DMS153 treated with DMSO at 0.1 percent for 48 hours (cell line): ENCODE measurements around the gene PYGB.
A peak's percentile ranks its signal among the peaks of the same experiment; 100 is the strongest.

Experiments
- DNase-seq: peaks from one replicate; lab custom pipeline; 2025; ENCODE audit not compliant: unreplicated experiment; lab: John Stamatoyannopoulos, UW

PYGB gene

DNA sequence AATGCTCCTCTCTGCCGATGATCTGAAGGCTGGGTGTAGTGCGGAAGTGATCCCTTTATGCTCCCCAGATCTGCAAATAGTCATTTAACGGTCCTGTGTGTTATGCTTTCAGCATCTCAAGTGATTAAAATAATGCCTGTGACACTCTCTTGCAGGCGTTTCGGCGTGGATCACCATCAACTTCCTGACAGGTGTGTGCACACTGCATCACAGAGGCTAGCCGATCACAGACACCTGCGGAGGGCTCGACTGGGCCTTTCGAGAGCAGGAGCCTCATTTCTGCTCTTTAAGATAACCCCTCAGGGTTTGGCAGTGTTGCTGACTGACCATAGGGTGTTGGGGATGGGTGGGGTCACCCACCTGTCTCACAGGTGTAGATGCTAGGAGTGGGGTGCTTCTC is 32.4 kb upstream of the PYGB start:
- no peak for DNase-seq

DNA sequence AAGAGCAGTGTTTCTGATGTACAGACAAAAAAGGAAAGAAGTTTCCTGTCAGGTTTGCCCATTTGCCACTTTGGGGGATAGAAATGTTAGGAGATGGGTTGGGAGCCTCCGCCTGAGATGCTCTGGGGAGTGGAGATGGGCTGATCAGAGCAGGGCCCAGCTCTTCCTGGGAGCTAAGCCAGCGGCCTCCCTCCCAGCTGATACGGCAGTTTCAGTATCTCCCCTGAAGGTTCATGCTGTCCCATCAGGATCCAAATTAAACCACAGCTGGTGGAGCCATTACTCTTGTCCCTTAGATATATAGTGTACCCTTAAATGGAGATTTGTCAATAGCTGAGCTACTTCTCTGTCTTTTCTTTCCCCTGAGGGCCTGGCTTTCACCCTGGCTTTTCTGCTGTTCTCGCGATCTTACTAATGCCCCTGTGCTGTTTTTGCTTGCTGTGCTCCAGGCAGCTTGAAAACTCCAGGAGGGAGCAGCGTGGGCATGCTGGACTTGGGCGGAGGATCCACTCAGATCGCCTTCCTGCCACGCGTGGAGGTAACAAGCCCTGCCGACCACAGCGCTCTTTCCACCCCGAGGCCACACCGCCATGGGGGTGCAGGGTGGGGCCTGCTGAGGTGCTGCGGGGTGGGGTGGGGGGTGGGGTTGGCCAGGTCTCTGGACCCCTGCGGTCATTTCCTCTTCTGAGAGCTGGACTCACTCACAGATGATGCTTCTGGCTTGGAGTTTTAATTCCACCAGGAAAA is 31.5 kb upstream of the PYGB start:
- no peak for DNase-seq

DNA sequence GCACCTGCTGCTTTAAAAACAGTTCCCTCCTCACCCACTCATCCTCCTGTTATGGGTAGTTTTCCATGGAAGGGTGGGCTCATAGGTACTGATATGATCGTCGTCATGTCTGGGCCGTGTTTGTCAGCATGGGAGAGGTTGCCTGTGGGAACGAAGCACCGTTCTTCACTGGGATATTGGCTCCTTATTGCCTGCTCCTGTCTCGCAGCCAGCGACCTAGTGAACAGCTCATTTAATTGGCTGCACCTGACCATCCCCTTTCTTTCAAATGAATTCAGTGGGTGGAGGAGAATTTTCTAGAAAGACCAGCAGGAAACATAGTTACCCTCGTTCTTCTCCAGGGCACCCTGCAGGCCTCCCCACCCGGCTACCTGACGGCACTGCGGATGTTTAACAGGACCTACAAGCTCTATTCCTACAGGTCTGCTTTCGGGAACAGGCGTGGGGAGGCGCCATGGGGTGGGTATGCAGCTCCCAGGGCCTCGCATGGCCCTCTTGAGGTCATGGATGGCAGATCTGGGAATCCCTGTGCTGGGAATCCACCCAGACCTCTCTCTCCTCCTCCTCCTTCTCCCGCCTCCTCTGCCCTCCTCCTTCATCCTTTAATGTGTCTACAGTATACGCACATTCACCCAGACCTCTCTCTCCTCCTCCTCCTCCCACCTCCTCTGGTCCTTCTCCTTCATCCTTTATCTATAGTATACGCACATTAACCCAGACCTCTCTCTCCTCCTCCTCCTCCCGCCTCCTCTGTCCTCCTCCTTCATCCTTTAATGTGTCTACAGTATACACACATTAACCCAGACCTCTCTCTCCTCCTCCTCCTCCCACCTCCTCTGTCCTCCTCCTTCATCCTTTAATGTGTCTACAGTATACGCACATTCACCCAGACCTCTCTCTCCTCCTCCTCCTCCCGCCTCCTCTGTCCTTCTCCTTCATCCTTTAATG is 30.4 kb upstream of the PYGB start:
- DNase-seq: no peak

DNA sequence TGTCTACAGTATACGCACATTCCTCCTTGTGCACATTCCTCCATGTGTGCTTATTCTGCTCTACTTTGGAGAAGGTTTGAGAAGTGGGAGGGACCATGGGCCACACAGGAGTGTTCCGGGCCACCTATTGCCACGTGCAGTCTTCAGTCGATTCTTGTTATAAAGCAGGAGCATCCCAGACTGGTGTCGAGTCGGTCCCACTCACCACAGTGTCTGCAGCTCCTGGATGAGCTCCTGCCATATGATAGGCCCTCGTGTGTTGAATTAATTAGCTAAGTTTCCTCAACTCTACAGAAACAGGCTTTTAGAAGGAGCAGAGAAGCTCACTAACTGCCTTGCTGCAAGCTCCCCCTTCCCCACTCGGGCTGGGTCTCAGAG is 29.8 kb upstream of the PYGB start:
- DNase-seq: no peak

DNA sequence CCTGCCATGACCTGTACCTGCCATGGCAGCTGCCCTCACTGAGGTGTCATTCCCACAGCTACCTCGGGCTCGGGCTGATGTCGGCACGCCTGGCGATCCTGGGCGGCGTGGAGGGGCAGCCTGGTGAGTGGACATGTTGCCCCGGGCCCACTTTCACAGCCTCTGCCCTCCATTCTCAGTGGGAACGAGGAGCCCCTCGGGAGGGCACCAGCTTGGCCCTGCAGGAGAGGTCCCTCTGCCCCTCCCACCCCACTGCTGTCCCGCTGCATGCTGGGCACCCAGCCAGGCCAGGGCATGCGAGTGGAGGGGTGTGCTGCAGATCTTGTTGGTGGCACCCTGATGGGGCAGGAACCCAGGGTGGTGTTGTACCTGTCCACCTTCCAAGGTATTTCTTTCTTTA is 29.4 kb upstream of the PYGB start:
- no peak for DNase-seq

DNA sequence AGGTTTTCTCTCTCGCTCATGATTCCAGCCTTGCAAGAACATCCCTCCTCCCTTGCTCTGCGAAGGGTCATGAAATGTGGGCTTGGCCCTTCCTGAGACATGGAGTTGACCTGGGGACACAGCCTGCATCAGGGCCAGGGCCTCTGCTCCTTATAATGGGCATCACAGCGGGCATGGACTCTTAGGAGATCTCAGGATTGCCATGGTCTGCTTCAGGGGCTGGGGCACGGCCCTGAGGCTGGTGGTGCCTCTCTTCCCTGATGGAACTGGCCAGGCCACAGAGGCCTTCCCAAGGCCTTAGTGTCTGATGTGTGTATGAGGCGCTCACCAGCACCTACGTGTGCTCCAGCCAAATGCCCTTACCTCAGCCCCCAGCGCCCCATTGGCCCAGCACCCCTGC is 28.5 kb upstream of the PYGB start:
- no peak for DNase-seq

DNA sequence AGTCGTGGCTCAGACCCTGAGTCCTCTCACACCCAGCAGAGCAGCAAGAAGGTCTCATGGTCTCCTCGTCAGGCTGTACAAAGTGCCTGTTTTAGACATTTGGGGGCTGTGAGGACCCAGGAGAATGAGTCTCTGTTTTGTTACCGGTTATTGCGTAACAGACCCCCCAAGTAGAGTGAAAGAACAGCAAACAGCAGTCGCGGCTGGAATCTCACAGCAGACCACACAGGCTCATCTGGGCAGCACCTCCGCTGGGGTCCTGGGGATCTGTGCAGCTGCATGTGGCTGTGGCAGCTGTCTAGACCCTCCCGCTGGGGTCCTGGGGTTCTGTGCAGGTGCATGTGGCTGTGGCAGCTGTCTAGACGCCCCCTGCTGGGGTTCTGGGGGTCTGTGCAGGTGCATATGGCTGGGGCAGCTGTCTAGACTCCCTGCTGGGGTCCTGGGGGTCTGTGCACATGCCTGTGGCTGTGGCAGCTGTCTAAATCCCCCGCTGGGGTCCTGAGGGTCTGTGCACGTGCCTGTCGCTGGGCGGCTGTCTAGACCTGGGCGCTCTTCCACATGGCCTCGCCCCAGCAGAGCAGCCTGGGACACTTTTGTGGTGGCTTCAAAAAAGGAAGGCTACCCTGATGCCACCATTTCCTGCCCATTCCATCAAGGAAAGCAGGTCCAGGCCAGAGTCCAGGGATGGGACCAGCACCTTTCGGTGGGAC is 27.7 kb upstream of the PYGB start:
- DNase-seq: no peak

DNA sequence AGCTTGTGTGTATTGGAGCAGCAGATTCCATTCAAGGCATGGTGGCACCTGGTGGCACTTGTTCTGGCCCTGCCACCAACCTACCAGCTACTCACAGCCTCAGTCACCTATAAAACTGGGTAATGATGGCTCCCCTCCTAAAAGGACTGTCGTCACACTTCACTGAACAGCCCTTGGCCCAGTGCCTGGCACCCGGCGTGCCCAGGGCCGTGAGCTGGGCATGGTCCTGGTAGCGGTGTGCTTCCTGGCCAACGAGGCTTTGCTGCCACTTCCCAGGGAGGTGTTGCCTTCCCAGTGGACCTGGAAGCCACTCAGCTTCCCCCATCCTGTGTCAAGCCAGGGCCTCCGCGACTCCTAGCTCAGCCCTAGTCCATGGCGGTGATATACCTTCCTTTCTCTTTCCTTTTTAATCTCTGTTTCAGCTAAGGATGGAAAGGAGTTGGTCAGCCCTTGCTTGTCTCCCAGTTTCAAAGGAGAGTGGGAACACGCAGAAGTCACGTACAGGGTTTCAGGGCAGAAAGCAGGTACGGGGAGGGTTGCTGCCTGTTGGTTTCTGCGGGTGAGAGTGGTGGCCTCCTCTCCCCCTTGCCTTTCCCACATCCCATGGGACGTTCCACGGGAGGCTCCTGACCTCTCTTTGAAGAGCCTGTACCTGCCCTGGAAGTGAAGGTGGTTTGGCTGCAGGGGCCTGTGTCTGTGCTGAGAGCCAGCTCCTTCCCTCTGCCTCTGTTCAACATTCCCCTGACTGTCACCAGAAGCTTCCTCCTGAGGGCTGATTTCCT is 26.9 kb upstream of the PYGB start:
- peak; percentile 44 for DNase-seq

DNA sequence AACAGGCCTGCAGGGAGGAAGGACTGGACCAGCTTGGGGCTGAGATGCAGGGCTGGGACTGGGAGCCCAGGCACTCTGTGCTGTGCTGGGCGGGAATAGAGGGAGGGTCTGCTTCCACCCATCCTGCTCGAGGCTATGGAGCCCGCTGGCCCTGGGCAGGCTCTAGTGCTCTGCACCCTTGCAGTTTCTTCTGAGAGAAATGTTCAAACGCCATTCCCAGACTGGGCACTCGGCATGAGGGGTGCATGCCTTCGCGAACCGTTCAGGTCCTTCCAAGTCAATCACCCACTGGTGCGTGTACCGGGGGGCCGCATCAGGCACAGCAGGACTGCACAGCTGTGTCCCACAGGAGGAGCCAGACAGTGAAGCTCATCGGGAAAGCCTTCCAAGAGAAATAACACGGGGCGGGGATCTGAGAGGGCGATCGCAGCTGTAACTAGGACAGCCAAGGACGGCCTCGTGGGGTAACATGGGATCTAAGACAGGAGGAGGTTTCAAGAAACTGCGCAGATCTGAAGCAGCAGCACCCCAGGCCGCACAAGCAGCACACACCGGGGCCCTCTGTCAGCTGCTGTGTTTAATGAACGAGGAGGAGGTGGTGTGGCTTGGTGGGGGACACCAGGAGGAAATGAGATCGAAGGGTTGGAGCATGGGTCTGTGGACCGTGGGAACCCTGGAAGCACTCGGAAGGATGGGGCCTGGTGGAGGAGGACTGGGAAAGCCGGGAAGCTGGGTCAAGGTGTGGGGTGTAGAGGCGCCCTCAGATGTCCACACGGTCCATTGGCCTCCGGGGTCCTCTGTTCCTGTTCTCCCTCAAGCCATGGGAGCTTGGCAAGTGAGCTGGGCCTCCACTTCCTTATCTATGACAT is 26.1 kb upstream of the PYGB start:
- no peak for DNase-seq

DNA sequence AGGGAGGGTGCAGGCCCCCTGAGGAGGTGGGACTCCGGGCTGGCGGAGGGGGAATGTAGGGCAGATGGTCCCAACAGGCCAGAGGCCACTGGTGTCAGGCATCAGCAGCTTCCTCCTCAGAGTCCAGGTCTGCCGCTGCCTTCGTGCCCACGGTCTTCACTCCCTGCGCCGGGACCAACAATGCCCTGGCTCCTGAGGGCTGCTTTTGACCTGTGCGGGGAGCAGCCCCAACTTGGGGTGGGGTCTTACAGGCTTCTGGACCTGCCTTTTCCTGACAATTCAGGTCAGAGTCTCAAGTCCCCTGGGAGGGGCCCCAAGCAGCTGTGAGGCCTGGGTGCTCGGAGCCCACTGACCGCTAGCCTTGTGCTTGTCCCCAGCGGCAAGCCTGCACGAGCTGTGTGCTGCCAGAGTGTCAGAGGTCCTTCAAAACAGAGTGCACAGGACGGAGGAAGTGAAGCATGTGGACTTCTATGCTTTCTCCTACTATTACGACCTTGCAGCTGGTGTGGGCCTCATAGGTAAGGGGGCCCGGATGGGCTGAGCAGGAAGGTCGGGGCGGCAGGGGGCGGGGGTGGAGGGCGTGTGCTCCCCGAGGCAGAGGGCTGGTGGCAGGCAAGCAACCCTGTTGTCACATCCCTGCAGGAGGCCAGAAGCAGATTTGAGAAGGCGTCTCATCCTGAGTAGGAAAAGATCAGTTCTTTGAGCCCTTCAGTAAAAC is 25.3 kb upstream of the PYGB start:
- no peak for DNase-seq

DNA sequence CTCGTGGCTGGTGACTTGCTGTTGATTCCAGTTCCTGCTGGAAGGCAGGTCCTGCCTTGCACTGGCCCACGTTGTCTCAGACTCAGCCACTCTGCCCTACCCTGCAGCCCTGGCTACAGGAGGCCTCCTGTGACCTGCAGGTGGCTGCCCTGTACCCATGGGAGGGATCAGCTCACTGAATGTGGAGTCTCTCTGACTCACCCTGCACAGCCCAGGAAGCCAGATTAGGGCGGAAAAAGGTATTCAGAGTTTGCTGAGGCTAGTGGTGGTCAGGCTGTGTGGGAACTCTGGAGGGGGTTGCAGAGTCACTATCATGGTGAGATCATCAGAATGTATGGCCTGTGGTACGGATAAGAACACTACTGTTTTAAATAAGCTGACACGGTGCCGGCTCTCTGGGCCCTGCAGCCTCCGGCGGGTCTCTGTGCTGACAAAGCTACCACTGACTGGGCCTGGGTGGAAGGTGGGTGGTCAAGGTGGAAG is 24.7 kb upstream of the PYGB start:
- DNase-seq: no peak

DNA sequence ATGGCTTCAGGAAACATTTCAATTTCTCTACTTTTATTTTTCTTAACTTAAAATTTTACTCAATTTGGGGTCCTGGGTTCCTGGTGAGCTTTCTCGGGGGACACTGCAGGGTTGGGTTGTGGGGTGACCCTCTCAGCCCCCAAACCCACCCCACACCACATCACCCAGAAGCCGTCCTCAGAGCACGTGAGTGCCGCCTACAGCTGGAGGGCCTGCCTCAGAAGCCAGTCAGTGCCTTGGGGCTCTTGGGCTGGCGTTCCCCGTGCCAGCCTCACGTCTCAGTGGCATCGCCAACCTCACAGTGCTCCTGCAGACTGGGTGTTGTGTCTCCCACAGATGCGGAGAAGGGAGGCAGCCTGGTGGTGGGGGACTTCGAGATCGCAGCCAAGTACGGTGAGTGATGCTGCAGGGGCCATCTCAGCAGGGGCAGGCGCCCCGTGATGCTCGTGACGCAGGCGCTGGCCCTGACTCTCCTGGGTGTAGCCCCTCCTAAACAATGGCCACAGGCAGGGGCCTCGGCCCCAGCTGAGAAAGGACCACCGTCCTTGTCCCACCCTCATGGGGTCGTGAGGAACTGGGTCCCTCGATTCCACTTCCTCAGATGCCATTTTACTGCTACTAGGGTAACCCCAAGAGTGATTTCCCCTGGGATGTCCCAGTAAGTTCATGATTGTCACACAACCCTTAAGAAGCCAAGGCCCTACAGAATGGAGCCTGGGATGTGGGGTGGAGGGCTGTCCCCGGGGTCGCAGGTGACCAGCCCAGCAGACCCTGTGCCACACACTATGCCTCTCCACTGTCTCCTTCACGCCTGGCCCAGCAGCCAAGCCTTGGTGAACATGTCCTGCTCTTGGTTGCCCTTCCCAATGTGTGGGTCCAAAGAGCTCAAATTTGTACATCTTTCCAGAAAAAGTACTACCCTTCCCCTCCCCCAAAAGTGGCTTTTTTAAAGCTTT is 23.8 kb upstream of the PYGB start:
- DNase-seq: no peak

DNA sequence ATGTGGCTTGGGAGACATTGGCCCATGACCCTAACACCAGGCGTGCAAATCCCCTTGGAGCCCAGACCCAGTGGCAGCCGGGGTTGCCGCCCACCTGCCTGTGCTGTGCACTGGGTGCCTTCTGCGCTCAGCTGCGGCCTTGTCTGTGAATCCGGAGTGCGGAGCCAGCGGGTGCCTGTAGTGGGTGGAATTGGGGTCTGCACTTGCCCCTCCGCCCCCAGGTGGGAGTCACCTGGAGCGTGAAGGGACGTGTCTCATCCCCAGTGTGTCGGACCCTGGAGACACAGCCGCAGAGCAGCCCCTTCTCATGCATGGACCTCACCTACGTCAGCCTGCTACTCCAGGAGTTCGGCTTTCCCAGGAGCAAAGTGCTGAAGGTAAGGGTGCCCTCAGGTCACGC is 22.9 kb upstream of the PYGB start:
- DNase-seq: no peak

DNA sequence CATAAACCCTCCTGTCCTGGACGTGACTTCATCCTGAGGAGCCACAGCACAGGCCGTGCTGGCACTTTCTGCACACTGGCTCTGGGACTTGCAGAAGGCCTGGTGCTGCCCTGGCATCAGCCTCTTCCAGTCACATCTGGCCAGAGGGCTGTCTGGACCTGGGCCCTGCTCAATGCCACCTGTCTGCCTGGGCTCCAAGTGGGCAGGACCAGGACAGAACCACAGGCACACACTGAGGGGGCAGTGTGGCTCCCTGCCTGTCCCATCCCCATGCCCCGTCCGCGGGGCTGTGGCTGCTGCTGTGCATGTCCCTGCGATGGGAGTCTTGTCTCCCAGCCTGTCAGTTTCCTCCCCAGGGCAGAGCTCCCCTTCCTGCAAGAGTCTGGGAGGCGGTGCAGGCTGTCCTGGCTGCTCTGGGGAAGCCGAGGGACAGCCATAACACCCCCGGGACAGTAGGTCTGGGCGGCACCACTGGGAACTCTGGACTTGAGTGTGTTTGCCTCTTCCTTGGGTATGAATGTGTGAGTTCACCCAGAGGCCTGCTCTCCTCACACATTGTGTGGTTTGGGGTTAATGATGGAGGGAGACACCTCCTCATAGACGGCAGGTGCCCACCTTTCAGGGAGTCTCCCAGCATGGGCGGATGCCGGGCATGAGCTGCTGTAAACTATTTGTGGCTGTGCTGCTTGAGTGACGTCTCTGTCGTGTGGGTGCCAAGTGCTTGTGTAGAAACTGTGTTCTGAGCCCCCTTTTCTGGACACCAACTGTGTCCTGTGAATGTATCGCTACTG is 22.0 kb upstream of the PYGB start:
- DNase-seq: no peak

DNA sequence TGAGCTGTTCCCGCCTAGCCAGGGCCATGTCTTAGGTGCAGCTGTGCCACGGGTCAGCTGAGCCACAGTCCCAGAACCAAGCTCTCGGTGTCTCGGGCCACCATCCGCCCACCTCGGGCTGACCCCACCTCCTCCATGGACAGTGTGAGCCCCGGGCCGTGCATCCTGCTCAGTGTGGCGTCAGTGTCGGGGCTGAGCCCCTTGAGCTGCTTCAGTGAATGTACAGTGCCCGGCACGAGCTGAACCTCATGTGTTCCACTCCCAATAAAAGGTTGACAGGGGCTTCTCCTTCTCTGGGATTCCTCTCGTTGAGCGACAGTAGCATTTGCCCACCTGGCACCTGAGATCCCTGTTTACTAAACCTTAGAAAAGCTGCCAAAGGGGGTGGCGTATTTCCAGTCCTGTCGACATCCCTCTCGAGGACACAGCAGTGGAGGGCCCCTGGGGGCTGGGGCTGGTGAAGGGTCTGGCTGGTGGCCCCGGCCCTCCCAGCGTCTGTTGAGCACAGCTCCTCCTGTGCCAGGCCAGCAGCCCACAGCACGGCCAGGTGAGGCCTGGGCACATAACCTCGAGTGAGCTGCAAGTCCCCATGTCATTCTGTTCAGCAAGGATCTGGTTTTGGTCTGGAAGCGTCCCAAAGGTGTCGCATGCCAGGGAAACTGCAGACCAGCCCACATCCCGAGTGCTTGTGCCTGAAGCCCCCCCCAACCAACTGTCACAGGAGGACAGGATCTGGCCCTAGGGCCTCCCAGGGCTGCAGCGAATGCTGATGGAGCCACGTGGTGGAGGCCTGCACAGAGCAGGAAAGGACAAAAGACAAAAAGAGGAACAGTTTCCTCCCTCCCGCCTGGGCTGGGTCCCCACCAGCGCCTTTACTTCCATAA is 21.2 kb upstream of the PYGB start:
- no peak for DNase-seq

DNA sequence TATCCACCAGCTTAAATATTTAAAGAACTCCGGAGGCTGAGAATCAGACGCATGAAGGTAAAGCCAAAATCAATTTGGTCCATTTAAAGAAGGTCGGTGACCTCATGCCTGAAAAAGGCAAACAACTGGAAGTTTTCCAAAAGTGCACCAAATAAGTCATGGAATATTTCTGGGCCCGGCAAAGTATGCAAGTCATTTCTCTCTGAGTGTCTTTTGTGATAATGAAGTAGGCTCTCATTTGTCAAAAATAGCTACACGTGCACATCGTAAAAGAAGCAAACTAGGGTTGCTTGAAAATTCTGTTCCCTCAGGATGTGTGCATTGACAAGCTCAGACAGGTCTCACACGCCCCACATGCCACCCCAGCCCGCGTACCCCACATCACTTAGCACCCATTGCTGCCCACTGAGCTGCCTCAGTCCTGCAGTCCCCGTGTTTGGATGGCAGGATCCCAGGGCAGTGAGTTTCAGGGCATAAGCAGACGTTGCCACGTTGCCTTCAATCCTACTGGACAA is 20.5 kb upstream of the PYGB start:
- no peak for DNase-seq
